Bronchial epithelial cell (primary cell): ENCODE measurements around the gene ANKRD13B. TPM values are rescaled to one million over a fixed set of nuclear protein-coding genes. Genes with fewer than 3 reads are reported as not detected.
A peak's percentile ranks its signal among the peaks of the same experiment; 100 is the strongest.
"Not testable (repeated sequence)": the region's sequence is repeated elsewhere in the genome, so short reads cannot be mapped to it uniquely, and the experiment has no call there.

ENCODE experiments used
- DNase-seq: peaks from one replicate; pipeline ENCODE4 v3.0.0-alpha.2; 2010; ENCODE audit warnings: low read depth
- FAIRE-seq: peaks from 2 replicates; lab custom pipeline; 2011; peaks lifted over from hg19 to GRCh38; lab: Jason Lieb, UNC
- H3K27me3 ChIP-seq: 2 replicates; pipeline ENCODE4 v1.5.1; 2011; ENCODE audit warnings: low read length; ENCODE audit not compliant: control insufficient read depth, insufficient read depth
- H3K36me3 ChIP-seq: 2 replicates; pipeline ENCODE4 v1.5.1; 2011; ENCODE audit warnings: low read length; ENCODE audit not compliant: control insufficient read depth, insufficient read depth
- H3K4me3 ChIP-seq: 2 replicates; pipeline ENCODE4 v1.5.1; 2011; ENCODE audit warnings: mild to moderate bottlenecking, low read depth, low read length, control low read depth
- CTCF ChIP-seq: IDR thresholded peaks from 2 replicates; pipeline ENCODE4 v1.5.1; 2011; ENCODE audit warnings: mild to moderate bottlenecking, moderate library complexity, low read length, control low read depth, inconsistent platforms; ENCODE audit not compliant: insufficient read depth, severe bottlenecking
- total RNA-seq: library from RNA; depleted of rRNA; stranded (reverse); fragments of >200 nt; gene quantifications from 2 replicates; pipeline ENCODE4 v1.2.1, GENCODE V29; 2014

The ANKRD13B gene
- total RNA-seq, 1 donor from 2014 or later = 2.4 TPM

GRCh38 chr17:29555840-29556239, 37.1 kb upstream of the ANKRD13B start:
- Histone ChIP-seq H3K27me3 (no peaks in the 10 kb centered on the region), H3K36me3 (no peaks in the 10 kb centered on the region), H3K4me3 (no peak overlapping the region)
- no peak for TF ChIP-seq CTCF
- no peak for FAIRE-seq
- DNase-seq = no peak

- FAIRE-seq (no peak), DNase-seq (peak; percentile 40)
- H3K36me3 ChIP-seq = peaks cover 1% of the 10 kb centered on the region
- no peaks in the 10 kb centered on the region for H3K27me3 ChIP-seq
- H3K4me3 ChIP-seq = no peak overlapping the region
- no peak for TF ChIP-seq CTCF
Measured at GRCh38 chr17:29557085-29557738, 35.7 kb upstream of the ANKRD13B start.

GRCh38 chr17:29557739-29558116, 35.2 kb upstream of the ANKRD13B start:
- FAIRE-seq (no peak), DNase-seq (no peak)
- no peak for TF ChIP-seq CTCF
- no peak overlapping the region for H3K4me3 ChIP-seq
- H3K27me3 ChIP-seq = no peaks in the 10 kb centered on the region
- peaks cover 1% of the 10 kb centered on the region for H3K36me3 ChIP-seq

GRCh38 chr17:29558139-29558538, 34.8 kb upstream of the ANKRD13B start:
- not testable (repeated sequence) for DNase-seq, H3K36me3 ChIP-seq, FAIRE-seq, H3K27me3 ChIP-seq, H3K4me3 ChIP-seq

- FAIRE-seq = no peak
- TF ChIP-seq CTCF = no peak
- H3K4me3 ChIP-seq = no peak overlapping the region
Measured at GRCh38 chr17:29559640-29560039, 33.3 kb upstream of the ANKRD13B start.

GRCh38 chr17:29560316-29560715, 32.6 kb upstream of the ANKRD13B start:
- no peak for TF ChIP-seq CTCF
- no peak for DNase-seq

More at GRCh38 chr17:29559640-29560039, 33.3 kb upstream of the ANKRD13B start:
- no peaks in the 10 kb centered on the region for H3K27me3 ChIP-seq
- H3K36me3 ChIP-seq = peaks cover 1% of the 10 kb centered on the region
- DNase-seq = no peak

More at GRCh38 chr17:29560316-29560715, 32.6 kb upstream of the ANKRD13B start:
- no peak overlapping the region for H3K4me3 ChIP-seq
- FAIRE-seq = no peak
- peaks cover 1% of the 10 kb centered on the region for H3K36me3 ChIP-seq
- H3K27me3 ChIP-seq = no peaks in the 10 kb centered on the region
